Activated gamma-delta T cell treated with Interleukin-2 at 50 U/mL for 16 hours (primary cell): ENCODE data around the gene IL3RA.

Source experiments
- DNase-seq: peaks from one replicate; pipeline ENCODE4 v3.0.0-alpha.2; 2020

The IL3RA gene

DNA sequence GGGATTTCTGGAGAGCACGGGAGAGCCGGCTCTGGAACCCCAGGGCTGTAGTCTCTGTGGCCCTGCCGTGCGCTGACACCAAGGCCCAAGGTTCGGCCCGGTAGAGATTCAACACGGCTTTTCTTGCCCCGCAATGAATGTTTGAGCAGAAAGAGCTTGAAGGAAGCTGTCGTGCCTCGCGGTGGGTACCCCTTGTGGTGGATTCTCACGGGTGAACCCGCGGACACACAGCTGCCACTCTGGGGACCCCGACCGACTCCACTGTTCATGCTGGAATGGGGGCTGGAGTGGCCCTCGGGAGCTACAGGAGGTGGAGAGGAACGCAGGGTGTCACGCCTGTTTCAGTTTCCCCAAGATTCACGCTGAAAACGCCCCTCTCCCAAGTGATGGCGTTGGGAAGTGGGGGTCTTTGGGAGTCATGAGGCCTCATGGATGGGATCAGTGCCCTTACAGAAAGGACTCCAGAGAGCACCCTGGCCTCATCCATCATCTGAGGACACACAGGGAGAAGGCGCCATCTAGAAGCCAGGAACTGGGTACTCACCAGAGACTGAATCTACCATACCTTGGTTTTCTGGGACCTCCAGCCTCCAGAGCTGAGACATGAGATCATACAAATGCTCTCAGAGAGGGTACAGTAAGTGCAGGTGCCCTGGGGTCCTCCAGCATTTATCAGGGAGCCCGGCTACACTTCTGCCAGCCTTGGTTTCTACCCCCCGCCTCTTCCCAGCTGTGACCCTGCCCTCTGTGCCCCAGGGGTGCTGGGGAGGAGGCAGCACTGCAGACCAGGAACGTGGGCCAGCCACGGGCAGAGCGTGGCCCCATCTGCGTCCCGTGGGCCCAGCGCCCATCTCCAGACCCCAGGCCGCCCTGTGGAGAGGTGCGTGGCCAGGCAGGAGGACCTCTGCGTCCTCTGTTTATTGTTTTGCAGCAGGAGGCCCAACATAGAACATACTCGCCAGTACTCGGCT, 49.0 kb downstream of the IL3RA start:
- no peak for DNase-seq

DNA sequence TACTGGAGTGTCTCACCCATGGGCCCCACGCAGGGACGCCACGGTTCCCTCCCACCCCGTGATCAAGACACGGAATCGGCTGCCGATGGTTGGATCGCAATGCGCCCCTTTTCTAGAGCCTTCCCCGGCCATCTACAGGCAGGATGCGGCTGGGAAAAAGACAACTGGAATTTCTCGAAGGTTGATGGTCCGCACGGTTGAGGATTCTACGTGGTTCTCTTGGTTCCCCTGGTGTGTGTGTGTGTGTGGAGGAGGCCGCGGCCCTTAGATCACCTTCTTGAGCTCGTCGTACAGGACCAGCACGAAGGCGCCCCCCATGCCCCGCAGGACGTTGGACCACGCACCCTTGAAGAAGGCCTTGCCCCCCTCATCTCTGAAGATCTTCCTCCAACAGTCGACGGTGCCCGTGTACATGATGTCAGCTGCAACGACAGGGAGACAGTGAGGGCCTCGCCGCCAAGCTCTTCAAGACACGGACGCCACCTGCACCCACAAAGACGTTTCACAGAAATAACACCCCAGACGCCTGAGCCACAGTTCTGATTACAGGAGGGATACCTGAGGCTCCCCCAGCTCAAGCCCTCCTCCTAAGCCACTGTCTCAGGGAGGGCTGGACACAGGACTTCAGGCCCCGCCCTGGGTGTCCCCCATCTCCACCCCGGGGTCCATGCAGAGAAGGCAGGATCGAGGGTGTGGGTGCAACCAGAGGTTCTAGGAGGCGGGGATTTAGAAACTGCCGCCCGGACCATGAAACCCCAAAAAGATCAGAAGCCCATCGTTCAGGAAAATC, 49.9 kb downstream of the IL3RA start:
- DNase-seq, result no peak

DNA sequence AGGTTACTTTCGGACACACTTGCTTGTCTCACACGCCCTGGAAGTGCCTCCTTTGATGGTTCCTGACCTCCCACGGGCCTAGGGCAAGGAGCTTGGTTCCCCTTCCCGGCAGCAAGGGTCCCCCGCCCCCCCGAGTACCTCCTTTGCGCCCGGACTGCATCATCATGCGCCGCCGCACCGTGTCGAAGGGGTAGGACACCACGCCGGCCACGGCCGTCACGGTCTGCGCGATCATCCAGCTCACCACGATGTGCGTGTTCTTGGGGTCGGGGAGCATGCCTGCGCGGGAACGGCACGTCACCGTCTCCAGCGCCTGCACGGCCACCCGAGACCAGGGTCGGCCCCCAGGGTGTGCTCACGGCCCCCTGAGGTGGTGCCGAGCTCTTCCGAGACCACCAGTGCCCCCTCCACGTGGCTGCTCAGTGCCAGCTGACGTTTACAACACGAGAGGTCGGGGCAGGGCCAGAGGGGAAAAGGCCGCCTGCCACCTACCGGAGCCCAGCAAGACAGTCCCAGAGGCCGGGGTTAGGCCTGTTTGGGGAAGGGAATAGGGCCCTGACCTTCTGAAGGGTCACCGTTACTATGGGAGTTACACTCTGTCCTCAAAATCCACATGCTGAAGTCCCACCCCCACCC, 50.7 kb downstream of the IL3RA start:
- DNase-seq, result no peak

DNA sequence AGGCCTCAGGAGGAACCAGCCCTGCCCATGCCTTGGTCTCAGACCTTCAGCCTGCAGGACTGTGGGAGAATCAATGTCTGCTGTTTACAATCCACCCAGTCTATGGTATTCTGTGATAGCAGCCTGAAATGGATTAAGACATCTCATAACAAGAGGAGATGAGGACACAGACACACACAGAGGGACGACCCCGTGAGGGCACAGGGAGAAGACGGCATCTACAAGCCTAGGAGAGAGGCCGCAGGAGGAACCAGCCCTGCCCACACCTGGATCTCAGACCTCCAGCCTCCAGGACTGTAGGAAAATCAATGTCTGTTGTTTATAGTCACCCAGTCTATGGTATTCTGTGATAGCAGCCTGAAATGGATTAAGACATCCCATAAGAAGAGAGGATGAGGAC, 52.1 kb downstream of the IL3RA start:
- DNase-seq, result no peak

DNA sequence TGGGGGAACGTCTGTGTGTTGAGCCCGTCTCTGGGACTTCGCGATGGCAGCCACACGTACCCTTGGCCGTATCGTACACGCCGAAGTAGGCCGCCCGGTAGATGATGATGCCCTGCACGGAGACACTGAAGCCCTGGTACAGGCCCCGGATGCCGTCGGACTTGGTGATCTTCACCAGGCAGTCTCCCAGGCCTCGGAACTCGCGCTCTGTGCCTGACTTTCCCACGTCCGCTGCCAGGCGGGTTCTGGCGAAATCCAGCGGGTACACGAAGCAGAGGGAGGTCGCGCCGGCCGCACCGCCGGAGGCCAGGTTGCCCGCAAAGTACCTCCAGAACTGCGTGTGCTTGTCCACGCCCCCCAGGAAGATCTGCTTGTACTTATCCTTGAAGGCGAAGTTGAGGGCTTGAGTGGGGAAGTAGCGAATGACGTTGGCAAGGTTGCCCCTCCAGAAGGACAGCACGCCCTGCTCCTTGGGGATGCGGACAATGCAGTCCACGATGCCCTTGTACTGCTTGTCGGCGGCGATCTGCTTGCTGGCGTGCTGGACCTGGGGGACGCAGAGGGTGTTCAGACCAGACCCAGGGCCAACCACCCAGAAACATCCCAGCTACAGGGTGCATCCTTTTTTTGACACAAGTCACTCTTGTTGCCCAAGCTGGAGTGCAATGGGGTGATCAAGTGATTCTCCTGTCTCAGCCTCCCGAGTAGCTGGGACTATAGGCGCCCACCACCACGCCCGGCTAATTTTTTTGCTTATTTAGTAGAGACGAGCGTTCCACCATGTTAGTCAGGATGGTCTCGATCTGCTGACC, 52.8 kb downstream of the IL3RA start:
- no peak for DNase-seq

DNA sequence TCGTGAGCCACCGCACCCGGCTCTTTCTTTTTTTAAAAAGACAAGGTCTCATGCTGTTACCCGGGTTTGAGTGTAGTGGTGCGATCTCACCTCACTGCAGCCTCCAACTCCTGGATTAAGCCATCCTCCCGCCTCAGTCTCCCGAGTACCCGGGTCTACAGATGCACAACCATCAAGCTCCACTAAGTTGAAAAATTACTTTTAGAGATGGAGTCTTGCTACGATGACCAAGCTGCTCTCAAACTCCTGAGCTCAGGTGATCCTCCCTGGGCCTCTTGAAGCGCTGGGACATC, 53.4 kb downstream of the IL3RA start:
- DNase-seq, result no peak

DNA sequence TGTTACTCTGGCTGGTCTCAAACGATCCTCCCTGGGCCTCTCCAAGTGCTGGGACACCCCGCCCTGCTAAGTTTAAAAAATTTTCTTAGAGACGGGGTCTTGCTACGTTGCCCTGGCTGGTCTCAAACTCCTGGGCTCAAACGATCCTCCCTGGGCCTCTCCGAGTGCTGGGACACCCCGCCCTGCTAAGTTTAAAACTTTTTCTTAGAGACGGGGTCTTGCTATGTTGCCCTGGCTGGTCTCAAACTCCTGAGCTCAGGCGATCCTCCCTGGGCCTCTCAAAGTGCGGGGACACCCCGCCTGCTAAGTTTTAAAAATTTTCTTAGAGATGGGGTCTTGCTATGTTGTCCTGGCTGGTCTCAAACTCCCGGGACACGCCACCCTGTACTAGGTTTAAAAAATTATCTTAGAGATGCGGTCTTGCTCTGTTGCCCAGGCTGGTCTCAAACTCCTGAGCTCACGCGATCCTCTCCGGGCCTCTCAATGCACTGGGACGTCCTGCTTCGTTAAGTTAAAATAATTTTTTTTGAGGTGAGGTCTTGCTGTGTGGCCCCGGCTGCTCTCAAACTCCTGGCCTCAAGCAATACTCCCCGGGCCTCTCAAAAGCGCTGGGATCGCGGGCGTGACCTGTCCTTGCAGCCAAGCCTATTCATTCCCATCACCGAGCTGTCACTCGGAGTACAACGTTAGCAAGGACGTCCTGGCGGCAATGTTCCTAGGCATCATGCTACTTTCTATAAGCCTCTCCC, 54.2 kb downstream of the IL3RA start:
- no peak for DNase-seq

DNA sequence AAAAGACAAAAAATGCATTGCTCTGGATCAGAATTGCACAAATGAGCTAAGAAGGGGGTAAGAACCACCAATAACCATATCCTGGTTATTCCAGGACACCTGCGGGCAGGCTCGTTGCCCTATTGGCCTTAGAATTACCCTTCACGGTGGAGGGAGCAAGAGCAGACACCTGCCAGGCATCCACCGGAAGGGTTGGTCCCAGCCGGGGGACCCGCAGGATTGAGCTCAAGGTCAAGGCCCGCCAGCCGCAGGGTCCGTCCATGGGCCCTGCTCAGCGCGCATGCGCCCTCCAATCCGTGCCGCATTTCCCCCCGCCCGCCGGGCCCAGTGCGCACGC, 54.8 kb downstream of the IL3RA start:
- DNase-seq, result peak; percentile 92

DNA sequence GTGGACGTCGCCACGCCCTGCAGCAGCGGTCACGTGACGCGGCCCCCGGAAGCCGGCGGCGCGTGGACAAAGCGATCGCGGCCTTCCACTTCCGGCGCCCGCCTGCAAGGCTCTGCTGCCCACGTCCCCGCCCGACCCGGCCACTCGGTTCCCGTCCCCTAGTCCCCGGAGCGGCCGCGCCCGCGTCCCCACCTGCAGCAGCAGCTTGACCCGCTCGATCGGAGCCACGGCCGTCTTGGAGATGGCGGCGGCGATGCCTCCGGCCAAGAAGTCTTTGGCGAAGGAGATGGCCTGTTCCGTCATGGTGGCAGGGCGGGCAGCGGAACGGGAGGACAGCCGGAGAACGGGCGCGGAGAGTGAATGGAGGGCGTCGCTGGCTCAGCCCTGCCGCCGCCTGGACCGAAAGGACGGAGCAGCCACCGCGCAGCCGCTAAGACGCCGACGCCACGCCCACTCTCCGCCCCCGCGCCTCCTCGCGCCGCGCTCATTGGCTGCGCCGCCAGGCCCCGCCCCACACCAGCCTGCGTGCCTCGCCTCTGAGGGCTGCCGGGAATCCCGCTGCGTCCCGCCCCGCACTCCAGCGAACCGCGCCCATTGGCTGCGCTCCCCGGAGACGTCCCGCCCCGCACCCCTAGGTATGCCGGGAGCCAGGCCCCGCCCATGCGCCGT, 55.3 kb downstream of the IL3RA start, which contains the start of gene SLC25A6:
SLC25A6 (minus strand) TSS at position 407 of the 669 bp plus-strand sequence; CDS start at position 303, 104 bp downstream.
- DNase-seq, result peak; percentile 99

DNA sequence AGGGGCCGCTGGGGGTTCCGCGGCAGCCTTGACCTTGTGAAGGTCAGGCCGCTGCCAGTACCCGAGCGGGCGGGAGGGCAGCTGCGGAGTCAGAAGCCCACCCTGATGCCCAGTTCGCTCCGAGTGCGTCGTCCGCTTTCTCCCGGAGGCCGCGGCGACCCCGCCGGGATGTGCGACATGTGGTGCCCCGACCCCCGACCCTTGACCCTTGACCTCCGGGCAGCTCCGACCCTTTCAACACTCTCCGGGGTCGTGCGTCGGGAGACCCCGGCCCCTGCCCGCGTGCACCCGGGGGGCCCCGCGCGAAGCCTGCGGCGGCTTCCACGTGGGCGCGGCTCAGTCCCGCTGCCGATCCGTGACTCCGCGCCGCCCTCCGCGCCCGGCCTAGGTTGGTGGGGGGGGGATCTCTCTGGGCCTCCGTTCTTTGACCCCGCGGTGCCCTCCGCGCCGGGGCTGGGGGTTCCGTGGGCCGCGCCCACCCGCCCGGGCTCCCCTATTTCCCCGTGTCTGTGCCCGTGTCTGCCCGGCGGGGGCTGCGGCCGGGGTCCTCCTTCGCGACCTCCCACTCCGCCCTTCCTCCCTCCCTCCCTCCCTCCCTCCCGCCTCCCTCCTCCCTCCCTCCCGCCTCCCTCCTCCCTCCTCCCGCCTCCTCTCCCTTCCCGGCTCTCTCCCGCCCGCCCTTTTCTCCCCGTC, 55.9 kb downstream of the IL3RA start:
- DNase-seq, result no peak

DNA sequence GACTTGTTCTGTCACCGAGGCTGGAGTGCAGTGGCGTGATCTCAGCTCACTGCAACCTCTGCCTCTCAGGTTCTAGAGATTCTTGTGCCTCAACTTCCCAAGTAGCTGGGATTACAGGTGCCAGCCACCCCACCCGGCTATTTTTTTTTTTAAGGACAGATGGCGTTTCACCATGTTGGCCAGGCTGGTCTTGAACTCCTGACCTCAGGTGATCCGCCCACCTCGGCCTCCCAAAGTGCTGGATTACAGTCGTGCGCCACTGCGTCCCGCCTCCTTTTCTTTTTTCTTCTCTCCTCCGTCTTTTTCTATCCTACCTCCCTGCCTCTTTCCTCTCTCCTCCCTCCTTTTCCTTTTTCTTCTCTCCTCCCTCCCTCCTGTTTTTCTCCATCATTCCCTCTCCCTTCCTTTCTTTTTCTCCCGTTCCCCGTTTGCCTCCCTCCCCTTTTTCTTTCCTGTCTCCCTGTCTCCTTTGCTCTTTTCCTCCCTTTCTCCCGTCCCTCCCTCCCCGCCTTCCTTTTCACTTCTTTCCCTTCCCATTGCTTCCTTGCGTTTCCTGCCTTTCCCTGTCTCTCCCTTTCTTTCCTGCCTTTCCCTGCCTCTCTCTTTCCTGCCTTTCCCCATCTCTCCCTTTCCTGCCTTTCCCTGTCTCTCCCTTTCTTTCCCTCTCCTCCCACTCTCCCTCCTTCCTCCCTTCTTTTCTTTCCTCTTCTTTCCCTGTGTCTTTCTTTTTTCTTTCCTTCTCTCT, 57.5 kb downstream of the IL3RA start:
- DNase-seq, result no peak

DNA sequence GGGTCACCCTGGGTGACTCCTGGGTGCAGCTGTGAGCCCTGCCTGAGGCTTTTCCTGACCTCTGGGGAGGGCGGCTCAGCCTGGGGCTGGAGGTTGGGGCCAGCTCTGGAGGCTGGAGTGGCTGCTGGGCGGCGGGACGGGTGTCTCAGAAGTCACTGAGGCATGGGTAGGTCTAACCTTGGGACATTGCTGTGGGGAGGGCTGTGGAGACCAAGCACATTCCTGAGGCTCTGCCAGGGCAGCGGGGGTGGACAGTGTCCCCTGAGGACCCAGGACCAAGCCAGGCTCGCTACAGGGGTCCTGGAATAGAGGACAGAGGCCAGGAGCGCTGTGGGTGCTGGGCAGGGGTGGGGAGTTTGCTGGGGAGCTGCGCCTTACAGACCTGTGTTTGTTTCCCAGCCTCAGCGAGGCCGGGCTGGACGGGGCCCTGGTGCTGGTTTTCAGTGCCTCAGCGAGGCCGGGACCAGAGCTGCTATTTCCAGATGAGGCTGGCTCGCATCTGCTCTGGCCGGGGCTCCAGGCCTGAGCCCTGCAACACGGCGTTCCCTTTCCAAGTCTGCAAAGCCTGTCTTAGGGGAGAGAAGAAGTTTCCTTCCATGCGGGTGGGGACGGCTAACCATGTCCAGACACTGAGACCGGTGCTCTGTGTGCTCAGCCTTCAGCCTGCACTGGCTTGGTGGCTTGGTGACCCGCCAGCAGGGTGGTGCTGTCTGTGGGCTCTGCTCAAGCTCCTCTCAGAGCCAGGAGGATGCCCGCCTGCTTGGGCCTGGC, 58.3 kb downstream of the IL3RA start:
- no peak for DNase-seq

DNA sequence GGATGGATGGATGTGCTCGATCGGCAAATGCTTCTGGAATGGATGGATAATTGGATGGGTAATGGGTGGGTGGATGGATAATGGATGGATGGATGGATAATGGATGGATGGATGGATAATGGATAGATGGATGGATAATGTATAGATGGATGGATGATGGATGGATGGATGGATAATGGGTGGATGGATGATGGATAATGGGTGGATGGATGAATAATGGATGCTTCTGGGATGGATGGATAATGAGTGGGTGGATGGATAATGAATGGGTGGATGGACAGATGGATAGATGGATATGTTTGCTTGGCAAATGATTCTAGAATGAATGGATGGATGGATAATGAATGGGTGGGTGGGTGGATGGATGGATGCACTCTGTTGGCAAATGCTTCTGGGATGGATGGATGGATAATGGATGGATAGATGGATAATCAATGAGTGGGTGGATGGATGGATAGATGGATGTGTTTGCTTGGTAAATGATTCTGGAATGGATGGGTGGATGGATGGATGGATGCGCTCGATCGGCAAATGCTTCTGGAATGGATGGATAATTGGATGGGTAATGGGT, 59.1 kb downstream of the IL3RA start:
- no peak for DNase-seq

DNA sequence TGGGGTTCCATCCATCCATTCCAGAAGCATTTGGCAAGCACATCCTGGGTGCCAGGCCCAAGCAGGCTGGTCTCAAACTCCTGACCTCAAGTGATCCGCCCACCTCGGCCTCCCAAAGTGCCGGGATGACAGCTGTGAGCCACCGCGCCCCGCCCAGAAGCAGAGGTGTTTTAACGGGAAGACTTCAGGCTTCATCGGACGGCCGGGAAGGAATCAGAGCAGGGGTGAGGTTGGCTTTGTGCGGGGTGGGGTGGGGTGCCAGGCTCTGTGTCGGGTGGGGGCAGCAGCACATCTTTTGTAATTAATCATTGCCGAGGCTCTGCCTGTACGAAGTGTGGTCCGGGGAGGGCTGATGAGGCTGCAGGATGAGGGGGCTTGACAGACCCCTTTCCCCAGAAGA, 60.4 kb downstream of the IL3RA start:
- no peak for DNase-seq

DNA sequence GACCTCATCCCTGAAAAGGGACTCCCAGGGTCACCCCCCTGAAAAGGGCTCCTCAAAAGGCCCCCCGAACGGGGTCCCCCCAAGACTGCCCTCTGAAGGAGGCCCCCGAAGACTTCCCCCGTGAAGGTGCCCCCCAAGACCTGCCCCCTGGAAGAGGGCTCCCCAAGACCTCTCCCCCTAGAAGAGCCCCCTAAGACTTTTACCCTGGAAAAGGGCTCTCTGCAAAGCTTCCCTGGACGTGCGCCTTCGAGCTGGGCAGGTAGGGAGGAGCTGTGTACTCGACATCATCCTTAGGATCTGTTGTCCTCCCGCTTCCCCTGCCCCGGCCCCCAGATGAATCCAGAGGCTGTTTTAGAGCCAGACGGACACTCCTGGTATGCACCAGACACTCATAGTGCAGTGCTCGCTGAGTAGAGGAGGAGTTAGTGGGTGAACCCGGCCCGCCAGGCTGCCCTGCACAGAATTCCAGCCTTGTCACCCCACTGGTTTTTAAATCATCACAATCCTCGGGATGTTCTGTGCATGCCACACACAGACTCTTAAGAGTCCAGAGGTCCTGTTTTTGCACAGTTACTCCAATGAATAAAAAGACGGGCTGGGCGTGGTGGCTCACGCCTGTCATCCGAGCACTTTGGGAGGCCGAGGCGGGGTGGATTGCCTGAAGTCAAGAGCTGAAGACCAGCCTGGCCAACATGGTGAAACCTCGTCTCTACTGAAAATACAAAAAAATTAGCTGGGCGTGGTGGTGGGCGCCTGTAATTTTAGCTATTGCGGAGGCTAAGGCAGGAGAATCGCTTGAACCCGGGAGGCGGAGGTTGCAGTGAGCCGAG, 61.1 kb downstream of the IL3RA start:
- DNase-seq, result no peak

DNA sequence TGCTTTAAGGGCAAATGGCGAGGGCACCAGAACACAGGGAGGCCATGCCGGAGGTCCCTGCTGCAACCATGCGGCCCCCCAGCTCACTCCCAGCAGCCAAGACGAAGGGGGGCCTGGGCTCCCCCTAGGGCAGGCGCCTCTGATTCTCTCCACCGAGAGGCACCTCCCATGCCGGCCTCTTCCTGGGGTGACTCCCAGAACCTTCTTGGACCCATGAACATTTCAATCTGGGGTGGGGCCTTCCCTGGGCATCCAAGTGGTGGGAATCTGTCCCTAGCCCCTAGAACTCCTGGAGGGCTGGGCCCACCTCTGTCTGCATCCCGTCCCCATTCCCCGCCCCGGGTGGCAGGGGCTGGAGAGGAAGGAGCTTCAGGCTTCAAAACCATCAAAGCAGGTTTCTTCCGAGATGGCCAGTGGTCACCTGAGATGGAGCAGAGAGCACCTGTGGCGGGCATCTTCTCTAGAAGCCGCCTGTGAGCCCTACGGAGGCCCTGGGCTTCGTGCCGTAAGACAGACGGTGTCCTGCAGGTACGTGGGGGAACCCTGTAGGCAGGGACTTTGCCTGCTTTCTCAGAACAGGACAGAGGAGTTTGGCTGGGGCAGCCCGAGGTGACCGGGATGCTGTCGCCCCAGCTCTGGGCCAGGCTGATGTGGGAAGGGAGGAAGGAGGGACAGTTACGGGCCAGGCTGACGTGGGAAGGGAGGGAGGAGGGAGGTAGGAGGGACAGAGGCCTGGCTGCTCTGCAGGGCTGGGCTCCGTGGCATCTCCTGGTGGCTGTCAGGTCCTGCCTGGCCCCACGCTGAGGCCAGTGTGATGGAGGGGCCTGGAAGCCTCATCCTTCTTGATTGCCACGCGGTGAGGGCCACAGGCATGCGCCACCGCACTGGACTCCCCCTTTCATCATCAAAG, 62.1 kb downstream of the IL3RA start:
- no peak for DNase-seq

DNA sequence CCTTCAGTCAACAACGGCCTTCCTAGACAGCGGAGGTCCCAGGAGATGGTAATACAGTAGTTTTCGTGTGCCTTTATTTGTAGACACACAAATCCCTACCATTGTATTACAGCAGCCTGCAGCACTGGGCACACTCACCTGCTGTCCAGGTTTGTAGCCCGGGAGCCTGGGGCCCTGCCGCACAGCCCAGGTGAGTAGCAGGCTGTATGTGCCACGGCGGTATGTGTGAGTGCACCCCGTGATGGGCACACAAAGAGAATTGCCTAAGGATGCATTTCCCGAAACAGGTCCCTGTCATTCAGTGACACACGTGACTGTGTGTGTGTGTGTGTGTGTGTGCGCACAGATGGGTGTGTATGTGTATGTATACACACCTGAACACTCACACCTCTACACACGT, 63.5 kb downstream of the IL3RA start:
- DNase-seq, result no peak
